Measurements from ENCODE around the gene OGFOD3. TPM values are rescaled to one million over a fixed set of nuclear protein-coding genes. Genes with fewer than 3 reads are reported as not detected.

Gene OGFOD3
- total RNA-seq, 1 donor from 2014 or later = 15.7 TPM

- Mint-ChIP-seq H3K27ac (ENCODE audit: unreplicated experiment) (no peak overlapping the region), H3K4me3 (ENCODE audit: unreplicated experiment) (no peak overlapping the region), H3K9me3 (ENCODE audit: unreplicated experiment) (no peaks in the 10 kb centered on the region), H3K27me3 (ENCODE audit: unreplicated experiment) (peaks cover 6% of the 10 kb centered on the region), H3K4me1 (ENCODE audit: unreplicated experiment) (no peaks in the 10 kb centered on the region), H3K36me3 (ENCODE audit: low read depth, unreplicated experiment) (peaks cover 10% of the 10 kb centered on the region)
- no peak for DNase-seq (ENCODE audit: low spot score)
- no peak for TF ChIP-seq CTCF (IDR thresholded peaks at IDR 0.05; ENCODE audit: unreplicated experiment)
Measured at GRCh38 chr17:82390015-82390859, 28.1 kb downstream of the OGFOD3 start.

DNA sequence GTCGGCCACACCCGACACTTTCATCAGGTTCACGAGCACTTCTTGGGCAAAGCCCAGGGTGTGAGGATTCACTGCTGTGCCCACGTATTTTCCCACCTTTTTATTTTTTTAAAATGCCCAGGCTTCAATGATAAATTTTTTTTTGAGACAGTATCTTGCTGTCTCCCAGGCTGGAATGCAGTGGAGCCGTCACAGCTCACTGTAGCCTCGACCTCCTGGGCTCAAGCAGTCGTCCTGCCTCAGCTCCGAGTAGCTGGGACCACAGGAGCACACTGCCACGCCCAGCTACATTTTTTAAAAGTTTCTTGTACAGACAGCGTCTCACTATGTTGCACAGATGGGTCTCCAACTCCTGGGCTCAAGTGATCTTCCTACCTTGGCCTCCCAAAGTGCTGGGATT is 29.0 kb downstream of the OGFOD3 start:
- Mint-ChIP-seq H3K27me3 (ENCODE audit: unreplicated experiment) (peaks cover 6% of the 10 kb centered on the region), H3K36me3 (ENCODE audit: low read depth, unreplicated experiment) (peaks cover 10% of the 10 kb centered on the region), H3K4me1 (ENCODE audit: unreplicated experiment) (no peaks in the 10 kb centered on the region), H3K9me3 (ENCODE audit: unreplicated experiment) (no peaks in the 10 kb centered on the region), H3K27ac (ENCODE audit: unreplicated experiment) (no peak overlapping the region), H3K4me3 (ENCODE audit: unreplicated experiment) (no peak overlapping the region)
- DNase-seq (ENCODE audit: low spot score) = no peak
- TF ChIP-seq CTCF (IDR thresholded peaks at IDR 0.05; ENCODE audit: unreplicated experiment) = no peak

- TF ChIP-seq CTCF (IDR thresholded peaks at IDR 0.05; ENCODE audit: unreplicated experiment) = no peak
- H3K27me3 Mint-ChIP-seq (ENCODE audit: unreplicated experiment) = peaks cover 6% of the 10 kb centered on the region
- no peaks in the 10 kb centered on the region for H3K4me1 Mint-ChIP-seq (ENCODE audit: unreplicated experiment)
- H3K9me3 Mint-ChIP-seq (ENCODE audit: unreplicated experiment) = no peaks in the 10 kb centered on the region
- H3K27ac Mint-ChIP-seq (ENCODE audit: unreplicated experiment) = no peak overlapping the region
- no peak for DNase-seq (ENCODE audit: low spot score)
- no peak overlapping the region for H3K4me3 Mint-ChIP-seq (ENCODE audit: unreplicated experiment)
- H3K36me3 Mint-ChIP-seq (ENCODE audit: low read depth, unreplicated experiment) = peaks cover 10% of the 10 kb centered on the region
Measured at GRCh38 chr17:82388922-82389283, 29.5 kb downstream of the OGFOD3 start.

- Mint-ChIP-seq H3K27me3 (ENCODE audit: unreplicated experiment) (peaks cover 9% of the 10 kb centered on the region), H3K36me3 (ENCODE audit: low read depth, unreplicated experiment) (peaks cover 7% of the 10 kb centered on the region), H3K4me3 (ENCODE audit: unreplicated experiment) (no peak overlapping the region), H3K27ac (ENCODE audit: unreplicated experiment) (no peak overlapping the region), H3K4me1 (ENCODE audit: unreplicated experiment) (no peaks in the 10 kb centered on the region), H3K9me3 (ENCODE audit: unreplicated experiment) (no peaks in the 10 kb centered on the region)
- TF ChIP-seq CTCF (IDR thresholded peaks at IDR 0.05; ENCODE audit: unreplicated experiment) = no peak
- no peak for DNase-seq (ENCODE audit: low spot score)
Measured at GRCh38 chr17:82388223-82388921, 30.0 kb downstream of the OGFOD3 start.

GRCh38 chr17:82387705-82388106 is 30.7 kb downstream of the OGFOD3 start:
- no peak overlapping the region for H3K4me3 Mint-ChIP-seq (ENCODE audit: unreplicated experiment)
- no peak for DNase-seq (ENCODE audit: low spot score)
- H3K36me3 Mint-ChIP-seq (ENCODE audit: low read depth, unreplicated experiment) = peaks cover 5% of the 10 kb centered on the region
- H3K27me3 Mint-ChIP-seq (ENCODE audit: unreplicated experiment) = peaks cover 9% of the 10 kb centered on the region
- TF ChIP-seq CTCF (IDR thresholded peaks at IDR 0.05; ENCODE audit: unreplicated experiment) = no peak
- H3K27ac Mint-ChIP-seq (ENCODE audit: unreplicated experiment) = no peak overlapping the region
- H3K9me3 Mint-ChIP-seq (ENCODE audit: unreplicated experiment) = no peaks in the 10 kb centered on the region
- no peaks in the 10 kb centered on the region for H3K4me1 Mint-ChIP-seq (ENCODE audit: unreplicated experiment)

All from endothelial cell (in vitro differentiated cells).